Suprapubic skin (tissue), 4 donors: ENCODE measurements around the gene NRXN3.

Source experiments
- CTCF ChIP-seq, 2 donors: fragments of 200-600 bp in 1 of 2; fragments of 450-650 bp in 1 of 2; sonication (generic) in 1 of 2; IDR thresholded peaks; one replicate each; pipeline ENCODE4 v1.5.1; 2016 to 2019; ENCODE audit warnings: antibody characterized with exemption in 2 of 2, mild to moderate bottlenecking in 1 of 2, moderate library complexity in 1 of 2
- EP300 ChIP-seq: sonication (generic); formaldehyde crosslinking; IDR thresholded peaks from one replicate; pipeline ENCODE4 v1.6.1; 2017; ENCODE audit warnings: antibody characterized with exemption
- POLR2A ChIP-seq, 2 donors: fragments of 450-650 bp; IDR thresholded peaks; one replicate each; pipeline ENCODE4 v1.6.1; 2017; ENCODE audit warnings: antibody characterized with exemption in 2 of 2, mild to moderate bottlenecking in 2 of 2, moderate library complexity in 2 of 2
- POLR2AphosphoS5 ChIP-seq, 3 donors: sonication (generic); formaldehyde crosslinking; IDR thresholded peaks; one replicate each; pipeline ENCODE4 v1.6.1; 2017; ENCODE audit warnings: antibody characterized with exemption in 3 of 3

DNA sequence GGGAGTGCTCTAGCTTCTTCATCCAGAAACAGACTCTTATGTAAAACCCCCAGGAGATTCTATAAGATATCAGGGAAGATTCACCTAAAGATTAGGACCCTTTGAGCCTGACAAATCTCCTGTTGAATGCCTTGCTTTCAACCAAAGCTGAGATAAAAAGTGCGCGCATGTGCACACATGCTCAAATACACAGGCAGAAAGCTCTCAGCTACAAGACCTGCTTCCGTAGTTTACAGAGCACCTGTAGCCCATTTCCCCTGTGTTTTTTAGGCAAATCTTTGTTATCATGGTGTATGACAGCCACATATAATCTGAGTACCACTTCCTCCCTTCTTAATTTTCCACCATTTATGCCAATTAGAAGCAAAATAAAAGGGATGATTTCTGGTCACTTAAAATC is 866.9 kb downstream of the NRXN3 start:
- TF ChIP-seq POLR2A (IDR thresholded peaks at IDR 0.05) (no peak), POLR2AphosphoS5 (IDR thresholded peaks at IDR 0.05) (no peak), CTCF (IDR thresholded peaks at IDR 0.05) (no peak), EP300 (no peak)
